GM19193 (cell line): ENCODE results near the gene CENPO.

Source experiments
- POLR2A ChIP-seq: IDR thresholded peaks from 4 replicates; pipeline ENCODE4 v1.6.1; 2011; ENCODE audit not compliant: insufficient read depth, insufficient read length; ENCODE audit errors: extremely low read depth

Gene CENPO

DNA sequence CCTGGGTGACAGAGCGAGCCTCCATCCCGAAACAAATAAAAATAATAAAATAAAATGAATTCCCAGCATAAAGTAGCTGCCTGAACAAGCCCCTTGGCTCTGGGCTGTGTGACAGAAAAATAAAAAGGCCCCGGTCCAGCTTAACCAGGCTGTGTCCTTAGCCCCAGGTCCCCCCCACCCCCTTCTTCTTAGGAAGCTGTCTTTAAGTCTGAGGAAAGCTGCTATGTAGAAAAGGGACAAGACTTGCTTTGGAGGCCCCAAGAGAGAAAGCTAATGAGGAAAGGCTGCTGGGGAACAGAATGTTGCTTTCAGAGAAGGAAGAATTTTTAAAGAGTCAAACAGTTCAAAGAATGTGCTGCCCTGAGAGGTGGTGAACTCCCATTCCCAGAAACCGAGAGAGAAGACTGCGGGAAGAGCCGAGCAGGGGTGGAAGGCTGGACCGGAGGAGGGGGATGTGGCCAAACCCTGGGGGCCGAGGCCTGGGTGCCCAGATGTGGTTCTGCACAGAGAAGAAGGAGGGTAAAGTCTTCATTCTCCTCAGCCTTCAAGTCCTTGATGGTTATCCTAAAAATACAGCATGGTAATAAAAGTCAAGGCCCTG lies 61.9 kb downstream of the CENPO start:
- TF ChIP-seq POLR2A = no peak

DNA sequence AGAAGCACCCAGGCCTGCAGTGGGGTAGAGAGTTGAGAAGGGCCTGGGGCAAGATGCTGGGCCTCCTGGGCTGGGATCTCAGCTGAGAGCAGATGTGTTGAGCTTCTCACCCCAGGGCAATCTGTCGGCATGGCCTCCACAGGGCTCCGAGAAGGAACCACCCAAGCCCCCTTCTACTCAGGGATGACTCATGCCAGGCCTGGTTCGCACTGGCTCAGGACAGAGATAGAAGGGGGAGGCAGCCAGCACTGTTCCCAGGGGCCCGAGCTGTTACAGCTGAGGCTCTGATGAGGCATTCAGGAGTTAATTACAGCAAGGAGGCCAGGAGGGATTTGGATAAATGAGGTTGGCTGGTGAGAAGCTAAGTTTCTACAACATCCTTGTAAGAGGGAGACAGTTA lies 62.5 kb downstream of the CENPO start:
- no peak for TF ChIP-seq POLR2A

DNA sequence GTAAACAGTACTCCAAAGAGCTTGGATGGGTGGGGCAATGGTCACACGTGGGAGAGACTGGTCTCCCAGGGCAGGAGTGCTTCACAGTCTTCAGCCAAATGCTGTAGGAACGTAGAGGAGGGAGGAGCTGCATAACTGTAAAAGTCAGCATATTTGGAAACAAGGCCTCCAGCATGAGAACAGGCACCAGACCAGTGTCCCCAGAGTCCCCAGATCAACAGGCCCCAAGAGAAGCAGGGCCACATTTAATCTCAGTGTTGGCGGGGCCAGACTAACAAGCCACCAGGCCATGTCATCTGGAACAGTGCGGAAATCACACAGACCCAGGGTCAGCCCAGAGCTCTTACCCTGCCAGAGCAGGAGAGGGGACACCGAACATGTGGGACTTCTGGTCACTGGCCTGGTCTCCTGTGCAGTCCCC lies 63.6 kb downstream of the CENPO start:
- TF ChIP-seq POLR2A = no peak

DNA sequence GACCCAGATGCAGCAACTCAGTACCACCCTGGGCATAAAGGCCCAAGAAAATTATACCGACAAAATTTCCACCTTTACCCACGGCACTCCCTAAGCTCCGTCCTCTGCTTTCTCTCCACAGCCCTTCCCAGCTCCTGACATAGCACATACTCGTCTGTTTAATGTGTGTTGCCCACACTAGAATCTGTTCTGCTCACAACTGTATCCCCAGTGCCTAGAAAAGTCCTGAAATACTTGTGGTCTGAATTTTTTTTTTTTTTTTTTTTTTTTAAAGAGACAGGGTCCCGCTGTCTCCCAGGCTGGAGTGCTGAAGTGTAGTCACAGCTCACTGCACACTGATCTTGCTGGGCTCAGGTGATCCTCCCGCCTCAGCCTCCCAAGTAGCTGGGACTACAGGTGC lies 64.5 kb downstream of the CENPO start:
- no peak for TF ChIP-seq POLR2A

DNA sequence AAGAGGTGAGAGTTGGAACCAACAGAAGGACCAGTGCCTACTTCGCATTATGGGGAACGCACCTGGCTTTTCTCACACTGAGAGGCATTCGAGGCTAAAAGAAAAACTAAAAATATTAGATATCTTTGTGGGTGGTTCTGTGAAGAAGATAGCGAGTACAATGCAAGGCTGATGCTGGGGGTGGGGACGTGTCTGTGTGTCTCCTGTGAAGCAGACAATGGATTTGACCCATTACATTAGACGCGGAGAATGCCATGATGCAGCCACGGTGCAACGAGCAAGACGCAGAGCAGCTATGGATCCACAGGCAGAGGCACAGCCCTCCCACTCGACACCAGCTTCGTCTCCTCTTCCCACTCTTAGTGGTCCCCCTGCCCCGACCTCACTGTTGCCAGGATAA lies 65.8 kb downstream of the CENPO start:
- TF ChIP-seq POLR2A = no peak

DNA sequence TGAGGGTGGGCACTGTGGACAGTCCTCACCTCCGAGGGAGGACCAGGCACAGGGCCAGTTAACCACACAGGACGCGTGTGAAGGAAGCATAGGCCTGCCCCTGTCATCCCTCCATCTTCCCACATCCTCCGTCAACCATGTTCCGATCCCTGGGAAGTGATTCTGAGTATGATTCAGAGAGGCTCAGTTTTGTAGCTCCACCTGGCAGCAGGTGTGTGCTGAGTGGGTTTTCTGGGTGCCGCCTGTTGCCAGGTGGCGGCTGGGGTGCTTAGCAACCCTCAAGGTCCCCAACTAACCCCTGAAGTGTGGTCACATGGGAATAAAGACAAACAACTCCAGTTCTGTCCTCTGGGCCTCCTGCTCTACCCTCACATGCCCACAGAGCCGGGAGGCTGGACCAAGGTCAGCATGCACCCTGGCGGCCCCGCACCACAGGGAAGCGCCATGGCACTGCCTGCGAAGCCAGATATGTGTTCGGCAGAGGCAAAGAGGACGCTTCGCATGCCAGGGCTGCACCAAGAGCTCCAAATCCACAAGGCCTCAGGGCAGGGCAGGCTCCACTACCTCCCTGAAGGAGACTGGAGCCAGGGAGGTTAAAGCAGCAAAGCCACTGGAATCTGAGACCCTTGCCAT lies 66.9 kb downstream of the CENPO start:
- TF ChIP-seq POLR2A = no peak

DNA sequence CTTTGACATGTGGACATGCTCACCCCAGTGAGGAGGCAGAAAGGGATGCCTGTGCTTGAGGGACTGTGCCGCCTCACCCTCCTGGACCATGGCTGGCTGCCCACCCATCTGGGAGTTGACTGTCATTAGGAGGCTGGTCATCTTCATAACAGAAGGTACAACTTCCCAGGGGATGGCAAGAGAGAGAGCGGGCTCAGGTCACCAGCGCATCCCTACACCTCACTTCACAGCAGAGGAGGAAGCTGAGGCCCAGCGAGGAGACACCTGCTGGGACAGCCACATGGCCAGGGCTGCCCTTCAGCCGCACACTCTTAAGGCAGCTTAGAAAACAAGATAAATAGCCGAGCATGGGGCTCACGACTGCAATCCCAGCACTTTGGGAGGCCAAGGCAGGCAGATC lies 67.4 kb downstream of the CENPO start:
- TF ChIP-seq POLR2A = no peak

DNA sequence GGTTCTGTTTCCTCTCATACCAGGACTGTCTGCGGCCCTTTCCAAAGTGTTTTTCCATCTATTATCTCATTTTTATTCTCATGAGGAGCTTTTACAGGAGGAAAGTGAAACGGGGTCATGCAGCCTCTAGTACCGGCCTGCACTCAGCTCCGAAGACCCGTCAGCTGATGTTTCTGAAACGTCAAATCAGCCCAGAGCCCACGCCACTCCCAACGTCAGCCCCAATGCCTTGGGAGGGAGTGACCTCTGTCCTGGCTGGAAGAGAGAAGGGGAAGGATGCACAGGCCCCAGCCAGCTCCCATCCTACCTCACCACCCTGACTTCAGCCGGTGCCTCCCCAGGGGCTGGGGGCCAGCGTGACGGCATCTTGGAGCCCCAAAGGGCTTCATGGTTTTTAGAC lies 68.3 kb downstream of the CENPO start:
- TF ChIP-seq POLR2A = no peak

DNA sequence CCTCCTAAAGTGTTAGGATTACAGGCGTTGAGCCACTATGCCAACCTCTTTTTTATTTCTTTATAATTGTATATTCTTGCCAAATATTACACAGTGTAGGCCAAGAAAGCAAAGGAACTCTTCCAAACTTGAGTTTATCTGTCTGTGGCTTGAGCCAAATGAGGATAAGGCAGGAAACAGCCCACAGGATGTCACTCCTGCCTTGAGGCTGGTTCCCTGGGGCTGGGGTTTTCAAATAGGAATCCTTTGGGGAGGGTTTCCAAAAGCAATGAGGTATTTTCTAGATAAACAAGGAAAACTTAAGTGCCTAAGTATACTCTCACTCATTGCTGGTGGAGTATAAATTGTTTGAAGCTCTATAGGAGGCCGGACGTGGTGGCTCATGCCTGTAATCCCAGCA lies 70.4 kb downstream of the CENPO start:
- no peak for TF ChIP-seq POLR2A

DNA sequence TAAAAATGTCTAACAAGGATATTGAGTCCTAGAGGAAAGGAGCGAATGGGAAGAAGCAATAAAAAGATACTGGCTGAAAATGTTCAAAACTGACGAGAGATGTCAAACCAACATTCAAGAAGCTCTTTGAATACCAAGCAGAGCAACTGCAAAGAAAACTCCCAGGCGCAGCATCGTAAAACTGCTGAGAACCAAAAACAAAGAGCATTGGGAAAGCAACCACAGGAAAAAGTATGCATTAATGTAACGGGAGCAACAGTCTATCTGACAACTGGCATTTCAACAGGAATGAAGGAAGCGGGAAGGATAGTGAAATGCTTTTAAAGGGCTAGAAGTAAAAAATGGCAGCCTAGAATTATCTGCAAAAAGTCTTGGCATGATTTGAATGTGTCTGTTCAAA lies 73.7 kb downstream of the CENPO start:
- no peak for TF ChIP-seq POLR2A

DNA sequence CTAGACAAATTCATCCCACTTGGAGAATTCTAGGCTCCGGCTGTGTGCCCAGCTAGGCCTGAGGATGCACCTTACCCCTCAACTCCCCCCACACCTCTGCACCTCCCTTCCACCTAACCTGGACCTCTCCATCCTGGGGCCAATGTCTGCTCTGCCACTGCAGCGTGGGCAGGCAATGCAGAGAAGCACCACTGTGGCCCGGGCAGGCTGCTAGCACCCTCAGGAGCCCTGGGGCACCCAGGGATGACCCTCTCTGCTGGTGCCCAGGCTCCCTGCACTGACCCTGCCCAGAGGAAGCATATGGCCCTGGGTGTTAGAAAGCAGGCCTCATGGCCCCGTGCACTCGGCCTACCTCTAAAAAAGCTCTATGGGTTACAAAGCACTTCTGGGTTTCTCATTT lies 77.2 kb downstream of the CENPO start:
- TF ChIP-seq POLR2A = no peak

DNA sequence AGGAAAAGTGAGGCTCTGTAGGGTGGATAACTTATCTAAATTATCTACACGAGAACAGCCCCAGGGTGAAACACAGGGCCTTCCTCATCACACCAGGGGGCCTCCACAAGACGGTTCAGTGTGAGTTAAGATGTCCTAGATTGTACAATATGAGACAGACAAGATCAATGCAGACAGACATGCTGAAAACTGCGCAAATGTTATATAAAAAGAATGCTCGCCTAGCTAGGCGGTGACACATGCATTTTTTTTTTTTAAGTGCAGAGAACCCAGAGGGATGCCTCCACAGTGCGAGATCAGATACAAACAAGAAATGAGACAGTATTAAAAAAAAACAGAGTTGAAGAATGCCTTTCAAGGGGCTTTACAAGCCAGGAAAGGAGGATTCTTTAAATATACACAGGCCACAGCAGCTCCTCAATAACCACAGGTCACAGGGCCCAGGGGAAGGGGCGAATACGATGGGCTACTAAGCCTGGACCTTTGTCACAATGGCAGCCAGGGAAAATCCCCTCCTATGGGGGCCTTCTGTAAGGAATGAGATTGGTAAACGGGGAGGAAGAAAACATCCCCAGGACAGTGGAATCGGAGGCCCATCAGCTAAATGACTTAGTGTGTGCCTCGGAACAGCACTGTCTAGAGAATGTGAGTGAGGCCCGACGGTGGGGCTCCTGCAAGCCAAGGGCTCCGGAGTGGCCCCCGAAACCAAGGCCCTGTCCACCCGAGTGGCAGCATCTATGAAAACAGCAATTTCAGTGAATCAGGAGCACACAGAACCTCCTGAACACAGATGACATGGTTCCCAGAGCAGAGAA lies 77.9 kb downstream of the CENPO start:
- TF ChIP-seq POLR2A = no peak

DNA sequence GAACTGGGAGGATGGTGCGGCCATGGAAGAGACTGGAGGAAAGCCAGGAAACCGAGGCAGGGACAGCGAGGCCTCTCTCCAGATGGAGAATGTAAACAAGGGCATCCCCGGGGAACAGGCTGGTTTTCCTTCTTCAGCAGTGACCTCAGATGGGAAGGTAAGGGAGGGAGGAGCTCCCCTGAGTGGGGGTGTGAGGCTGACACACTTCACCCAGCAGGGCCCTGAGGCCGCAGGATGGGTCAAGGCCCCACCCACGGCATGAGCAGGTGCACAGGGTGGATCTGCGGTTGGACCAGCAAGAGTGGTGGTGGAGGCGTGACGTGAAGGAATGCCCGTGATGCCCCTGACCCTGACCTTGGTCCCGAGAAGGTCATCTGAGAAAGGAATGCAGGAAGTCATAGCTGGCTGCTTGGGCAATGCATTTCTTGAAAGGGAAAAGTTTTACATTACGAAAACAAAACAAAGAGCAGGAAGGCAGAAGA lies 78.7 kb downstream of the CENPO start:
- no peak for TF ChIP-seq POLR2A
